Sigmoid colon (tissue), 7 donors: ENCODE results near the gene ZMIZ1. TPM values are rescaled to one million over a fixed set of nuclear protein-coding genes. Genes with fewer than 3 reads are reported as not detected.

Source experiments
- DNase-seq: peaks from one replicate; pipeline ENCODE4 v3.0.0-alpha.2; 2019
- H3K27ac ChIP-seq, 4 donors: fragments of 200-600 bp; sonication (generic); one replicate each; pipeline ENCODE4 v1.5.1; 2016 to 2019; ENCODE audit warnings: mild to moderate bottlenecking in 1 of 4
- H3K27me3 ChIP-seq, 3 donors: fragments of 200-600 bp; sonication (generic); one replicate each; pipeline ENCODE4 v1.5.1; 2019; ENCODE audit warnings: mild to moderate bottlenecking in 1 of 3
- H3K36me3 ChIP-seq, 4 donors: fragments of 200-600 bp; sonication (generic); one replicate each; pipeline ENCODE4 v1.5.1; 2016 to 2019
- H3K4me1 ChIP-seq, 4 donors: fragments of 200-600 bp; sonication (generic); one replicate each; pipeline ENCODE4 v1.5.1; 2017 to 2019
- H3K4me3 ChIP-seq, 4 donors: fragments of 200-600 bp; sonication (generic); one replicate each; pipeline ENCODE4 v1.5.1; 2017 to 2019; ENCODE audit warnings: mild to moderate bottlenecking in 2 of 4, moderate library complexity in 1 of 4
- H3K9me3 ChIP-seq, 4 donors: fragments of 200-600 bp in 3 of 4; sonication (generic) in 3 of 4; one replicate each; pipeline versions ENCODE4 v1.5.1 to v1.6.1; 2013 to 2019
- CTCF ChIP-seq, 4 experiments: fragments of 450-650 bp in 3 of 4; fragments of 200-600 bp in 1 of 4; IDR thresholded peaks; one replicate each; pipeline ENCODE4 v1.5.1; 2016 to 2019; ENCODE audit warnings: antibody characterized with exemption in 4 of 4, mild to moderate bottlenecking in 3 of 4, moderate library complexity in 2 of 4
- EP300 ChIP-seq, 4 donors: sonication (generic); formaldehyde crosslinking; IDR thresholded peaks; one replicate each; pipeline ENCODE4 v1.6.1; 2017; ENCODE audit warnings: antibody characterized with exemption in 4 of 4
- POLR2A ChIP-seq, 2 donors: fragments of 450-650 bp; IDR thresholded peaks; one replicate each; pipeline ENCODE4 v1.6.1; 2016; ENCODE audit warnings: antibody characterized with exemption in 2 of 2, mild to moderate bottlenecking in 2 of 2, moderate library complexity in 2 of 2
- POLR2AphosphoS5 ChIP-seq, 4 donors: sonication (generic); formaldehyde crosslinking; IDR thresholded peaks; one replicate each; pipeline ENCODE4 v1.6.1; 2017; ENCODE audit warnings: antibody characterized with exemption in 4 of 4
- WGBS, 2 donors: extraction: QIAGEN DNeasy Blood & Tissue Kit; methylation state at CpG; one replicate each; pipeline ENCODE4 v1.1.7; 2013; 5-methylcytosine and 5-hydroxymethylcytosine counted together
- intact Hi-C: fragments of 100-400 bp; cut with DNase I; formaldehyde crosslinking; loops from one replicate; pipeline ENCODE4 v1.15.1; 2023
- polyA plus RNA-seq, 3 donors: library from polyadenylated mRNA; stranded (reverse); fragments of 200-250 nt; gene quantifications; one replicate each; pipeline ENCODE4 v1.2.3, GENCODE V29; 2013
- total RNA-seq, 4 donors: library from RNA; depleted of rRNA; stranded (reverse); fragments of >200 nt; gene quantifications; one replicate each; pipeline ENCODE4 v1.1.0, GENCODE V29; 2016
- donor health status: healthy with polysubstance abuse.
- donor health status: Bipolar disorder and iron deficiency.
- donor health status: healthy.

Gene ZMIZ1
- total and polyA plus RNA-seq, 7 donors = 17.4 to 49.3 (median 31.5) TPM

- Histone ChIP-seq H3K9me3 (no peaks in the 10 kb centered on the region), H3K27ac (peak overlapping the region; percentile 79 to 94 (median 84)), H3K36me3 (no peaks in the 10 kb centered on the region), H3K4me3 (no peak overlapping the region), H3K27me3 (no peaks in the 10 kb centered on the region), H3K4me1 (peaks cover 0 to 100% (median 96%) of the 10 kb centered on the region in 4 donors)
- TF ChIP-seq POLR2AphosphoS5 (IDR thresholded peaks at IDR 0.05) (no peak), CTCF (IDR thresholded peaks at IDR 0.05) (no peak), EP300 (IDR thresholded peaks at IDR 0.05) (no peak), POLR2A (IDR thresholded peaks at IDR 0.05) (no peak)
- no peak for DNase-seq
- 57 to 80% methylated on average over 8 of the region's 8 CpGs for WGBS, 2 donors
- intact Hi-C loops = no loop called here
Measured at GRCh38 chr10:79103585-79103984, 34.8 kb downstream of the ZMIZ1 start.

- Histone ChIP-seq H3K4me3 (no peak overlapping the region), H3K9me3 (no peaks in the 10 kb centered on the region), H3K4me1 (peaks cover 0 to 100% (median 87%) of the 10 kb centered on the region in 4 donors), H3K27me3 (no peaks in the 10 kb centered on the region), H3K36me3 (peaks cover 0 to 2% (median 0%) of the 10 kb centered on the region in 4 donors), H3K27ac (peak overlapping the region; percentile 79 to 94 (median 84))
- DNase-seq = no peak
- intact Hi-C loops = no loop called here
- no peak for TF ChIP-seq EP300 (IDR thresholded peaks at IDR 0.05)
- TF ChIP-seq CTCF (IDR thresholded peaks at IDR 0.05) = peak in 1 of 4 experiments; percentile 29
- WGBS, 2 donors = 52 to 67% methylated on average over 11 of the region's 11 CpGs
Measured at GRCh38 chr10:79105150-79105739, 36.5 kb downstream of the ZMIZ1 start.

GRCh38 chr10:79105818-79106217, 37.1 kb downstream of the ZMIZ1 start:
- Histone ChIP-seq H3K9me3 (no peaks in the 10 kb centered on the region), H3K4me3 (no peak overlapping the region), H3K27ac (peak overlapping the region in 3 of 4 donors; percentile 9 to 94 (median 87)), H3K27me3 (no peaks in the 10 kb centered on the region), H3K4me1 (peaks cover 0 to 100% (median 84%) of the 10 kb centered on the region in 4 donors), H3K36me3 (peaks cover 0 to 7% (median 3%) of the 10 kb centered on the region in 4 donors)
- WGBS, 2 donors = 77 to 81% methylated on average over 6 of the region's 6 CpGs
- intact Hi-C loops = no loop called here
- DNase-seq = no peak
- TF ChIP-seq EP300 (IDR thresholded peaks at IDR 0.05) (no peak), CTCF (IDR thresholded peaks at IDR 0.05) (no peak), POLR2A (IDR thresholded peaks at IDR 0.05) (no peak), POLR2AphosphoS5 (IDR thresholded peaks at IDR 0.05) (no peak)

GRCh38 chr10:79106256-79107050, 37.7 kb downstream of the ZMIZ1 start:
- WGBS, 2 donors = 86 to 87% methylated on average over 10 of the region's 10 CpGs
- H3K4me1 ChIP-seq = peaks cover 0 to 100% (median 84%) of the 10 kb centered on the region in 4 donors
- H3K27ac ChIP-seq = peak overlapping the region in 3 of 4 donors; percentile 9 to 94 (median 87)

GRCh38 chr10:79107736-79108264, 39.0 kb downstream of the ZMIZ1 start:
- peaks cover 0 to 100% (median 84%) of the 10 kb centered on the region in 4 donors for H3K4me1 ChIP-seq
- H3K4me3 ChIP-seq = no peak overlapping the region
- H3K36me3 ChIP-seq = peaks cover 0 to 9% (median 4%) of the 10 kb centered on the region in 4 donors
- no peak for TF ChIP-seq EP300 (IDR thresholded peaks at IDR 0.05)
- TF ChIP-seq POLR2AphosphoS5 (IDR thresholded peaks at IDR 0.05) = no peak
- TF ChIP-seq POLR2A (IDR thresholded peaks at IDR 0.05) = no peak
- TF ChIP-seq CTCF (IDR thresholded peaks at IDR 0.05) = no peak
- 75 to 79% methylated on average over 5 of the region's 5 CpGs for WGBS, 2 donors
- intact Hi-C loops = no loop called here
- H3K9me3 ChIP-seq = no peaks in the 10 kb centered on the region
- H3K27me3 ChIP-seq = no peaks in the 10 kb centered on the region
- no peak for DNase-seq
- peak overlapping the region; percentile 32 to 94 (median 61) for H3K27ac ChIP-seq

More at GRCh38 chr10:79106256-79107050, 37.7 kb downstream of the ZMIZ1 start:
- Histone ChIP-seq H3K27me3 (no peaks in the 10 kb centered on the region), H3K36me3 (peaks cover 0 to 9% (median 4%) of the 10 kb centered on the region in 4 donors), H3K9me3 (no peaks in the 10 kb centered on the region), H3K4me3 (no peak overlapping the region)
- intact Hi-C loops = no loop called here
- DNase-seq = no peak
- TF ChIP-seq POLR2A (IDR thresholded peaks at IDR 0.05) (no peak), POLR2AphosphoS5 (IDR thresholded peaks at IDR 0.05) (no peak)
